Measurements from ENCODE around the gene LAMA3.

GRCh38 chr18:23950644-23951043 is 261.4 kb downstream of the LAMA3 start:
- no peak for TF ChIP-seq TAF1 (IDR thresholded peaks at IDR 0.05; ENCODE audit: low read depth, low read length)
- no peak for TF ChIP-seq POLR2A (IDR thresholded peaks at IDR 0.05; ENCODE audit: low read depth, low read length)
- no peak for TF ChIP-seq SPI1 (IDR thresholded peaks at IDR 0.05; ENCODE audit: low read depth, low read length)

Data from GM12891 (cell line).